Measurements from ENCODE around the gene MNDA. TPM values are rescaled to one million over a fixed set of nuclear protein-coding genes. Genes with fewer than 3 reads are reported as not detected.

MNDA gene
- total RNA-seq, 1 experiment from 2014 or later, result not detected

- no TSS peak for BruUV-seq (replicated peaks)
- ChIA-PET POLR2A (ENCODE audit: unreplicated experiment) (no interaction called here), CTCF (no interaction called here)
- TF ChIP-seq CTCF (conservative IDR thresholded peaks at IDR 0.05), result no peak
- TF ChIP-seq EZH2 (IDR thresholded peaks at IDR 0.05; ENCODE audit: low read depth), result no peak
- Histone ChIP-seq H3K27me3 (ENCODE audit: insufficient read depth, low read depth) (no peaks in the 10 kb centered on the region), H3K9me3 (ENCODE audit: insufficient read depth, low read depth) (no peaks in the 10 kb centered on the region), H3K4me3 (no peak overlapping the region), H3K79me2 (ENCODE audit: low read depth) (no peaks in the 10 kb centered on the region), H2AFZ (no peak overlapping the region), H4K20me1 (ENCODE audit: insufficient read depth) (no peaks in the 10 kb centered on the region), H3K4me2 (no peak overlapping the region), H3K4me1 (replicated peaks; ENCODE audit: insufficient read depth) (no peaks in the 10 kb centered on the region), H3K27ac (no peak overlapping the region), H3K36me3 (ENCODE audit: low read depth) (no peaks in the 10 kb centered on the region), H3F3A (ENCODE audit: insufficient read depth, low read depth) (no peaks in the 10 kb centered on the region), H3K9me2 (ENCODE audit: insufficient read depth) (no peaks in the 10 kb centered on the region)
- DNase-seq, result no peak
- intact Hi-C loops (cut with micrococcal nuclease; ENCODE audit: unreplicated experiment), result no loop called here
Observed at GRCh38 chr1:158893654-158894053, 62.5 kb downstream of the MNDA start.

- no peaks in the 10 kb centered on the region for H3K9me3 ChIP-seq (ENCODE audit: insufficient read depth, low read depth)
- no peaks in the 10 kb centered on the region for H3K79me2 ChIP-seq (ENCODE audit: low read depth)
- no peak overlapping the region for H3K4me2 ChIP-seq
- H3K9me2 ChIP-seq (ENCODE audit: insufficient read depth), result no peaks in the 10 kb centered on the region
- intact Hi-C loops (cut with micrococcal nuclease; ENCODE audit: unreplicated experiment), result no loop called here
- no peak overlapping the region for H3K4me3 ChIP-seq
- no peaks in the 10 kb centered on the region for H3K36me3 ChIP-seq (ENCODE audit: low read depth)
- ChIA-PET POLR2A (ENCODE audit: unreplicated experiment) (no interaction called here), CTCF (no interaction called here)
- H3K4me1 ChIP-seq (replicated peaks; ENCODE audit: insufficient read depth), result no peaks in the 10 kb centered on the region
- no peak overlapping the region for H3K27ac ChIP-seq
- no peak for DNase-seq
- no peaks in the 10 kb centered on the region for H3F3A ChIP-seq (ENCODE audit: insufficient read depth, low read depth)
- H4K20me1 ChIP-seq (ENCODE audit: insufficient read depth), result no peaks in the 10 kb centered on the region
- no peak overlapping the region for H2AFZ ChIP-seq
- no peaks in the 10 kb centered on the region for H3K27me3 ChIP-seq (ENCODE audit: insufficient read depth, low read depth)
- BruUV-seq (replicated peaks), result no TSS peak
- no peak for TF ChIP-seq CTCF (conservative IDR thresholded peaks at IDR 0.05)
- TF ChIP-seq EZH2 (IDR thresholded peaks at IDR 0.05; ENCODE audit: low read depth), result no peak
Observed at GRCh38 chr1:158898722-158899121, 67.6 kb downstream of the MNDA start.

Other genes starting within 250 kb of the MNDA start
- not detected in 2 replicates for gene OR10Z1, start 226.1 kb upstream of the MNDA start, total RNA-seq (2021)
- not detected in 2 replicates for gene SPTA1, start 144.6 kb upstream of the MNDA start, total RNA-seq (2021)
- gene OR6K2, start 130.7 kb upstream of the MNDA start, total RNA-seq (2021), result not detected in 2 replicates
- gene OR6K3, start 110.6 kb upstream of the MNDA start, total RNA-seq (2021), result not detected in 2 replicates
- gene OR6K6, start 76.6 kb upstream of the MNDA start, total RNA-seq (2021), result not detected in 2 replicates
- gene OR6N1, start 59.2 kb upstream of the MNDA start, total RNA-seq (2021), result not detected in 2 replicates
- not detected in 2 replicates for gene OR6N2, start 50.1 kb upstream of the MNDA start, total RNA-seq (2021)
- not detected in 2 replicates for gene PYHIN1, start 100.2 kb downstream of the MNDA start, total RNA-seq (2021)
- gene IFI16, start 178.6 kb downstream of the MNDA start, total RNA-seq (2021), result 18.5 and 31.3 TPM in 2 replicates
- not detected in 2 replicates for gene AIM2, start 245.4 kb downstream of the MNDA start, total RNA-seq (2021)